Stomach (tissue), 9 donors: Measurements from ENCODE around the gene RPS19. TPM values are rescaled to one million over a fixed set of nuclear protein-coding genes. Genes with fewer than 3 reads are reported as not detected.

Experiments
- DNase-seq, 2 donors: peaks; one replicate each; pipeline versions ENCODE4 v3.0.0 to v3.0.0-alpha.2; 2013 to 2019
- H3K27ac ChIP-seq, 5 donors: fragments of 200-600 bp in 4 of 5; sonication (generic) in 4 of 5; one replicate each; pipeline ENCODE4 v1.5.1; 2013 to 2019; ENCODE audit warnings: mild to moderate bottlenecking in 1 of 5, moderate library complexity in 1 of 5
- H3K27me3 ChIP-seq, 3 donors: fragments of 200-600 bp; sonication (generic); one replicate each; pipeline ENCODE4 v1.5.1; 2017 to 2019; ENCODE audit warnings: mixed run types in 1 of 3
- H3K36me3 ChIP-seq, 4 donors: fragments of 200-600 bp; sonication (generic); 1 replicate in 3 of 4; 2 replicates in 1 of 4; pipeline ENCODE4 v1.5.1; 2016 to 2019
- H3K4me1 ChIP-seq, 4 donors: fragments of 200-600 bp; sonication (generic); one replicate each; pipeline ENCODE4 v1.5.1; 2016 to 2019
- H3K4me3 ChIP-seq, 4 donors: fragments of 200-600 bp; sonication (generic) in 3 of 4; one replicate each; pipeline ENCODE4 v1.5.1; 2016 to 2019; ENCODE audit warnings: mild to moderate bottlenecking in 1 of 4
- H3K9me3 ChIP-seq, 4 donors: fragments of 200-600 bp; sonication (generic); one replicate each; pipeline ENCODE4 v1.5.1; 2016 to 2019
- EP300 ChIP-seq: sonication (generic); formaldehyde crosslinking; IDR thresholded peaks from one replicate; pipeline ENCODE4 v1.6.1; 2017; ENCODE audit warnings: antibody characterized with exemption
- POLR2A ChIP-seq, 4 donors: fragments of 450-650 bp; IDR thresholded peaks; one replicate each; pipeline ENCODE4 v1.6.1; 2016; ENCODE audit warnings: antibody characterized with exemption in 4 of 4, control low read depth in 2 of 4, mild to moderate bottlenecking in 1 of 4, moderate library complexity in 1 of 4
- POLR2AphosphoS5 ChIP-seq, 3 donors: sonication (generic); formaldehyde crosslinking; IDR thresholded peaks; one replicate each; pipeline ENCODE4 v1.6.1; 2016; ENCODE audit warnings: antibody characterized with exemption in 3 of 3
- WGBS, 5 donors: extraction: QIAGEN DNeasy Blood & Tissue Kit in 3 of 5; methylation state at CpG; one replicate each; pipeline versions ENCODE4 v1.1.5 to v1.1.7; 2013 to 2018; 5-methylcytosine and 5-hydroxymethylcytosine counted together
- intact Hi-C: fragments of 100-400 bp; cut with DNase I; formaldehyde crosslinking; loops from one replicate; pipeline ENCODE4 v1.15.1; 2023; ENCODE audit warnings: low total_unique reads
- polyA plus RNA-seq, 3 donors: library from polyadenylated mRNA; stranded (reverse); fragments of 200-250 nt; gene quantifications; one replicate each; pipeline ENCODE4 v1.2.3, GENCODE V29; 2013
- total RNA-seq, 5 donors: library from RNA; depleted of rRNA; stranded (reverse); fragments of >200 nt; gene quantifications; one replicate each; pipeline versions ENCODE4 v1.1.0 to v1.2.3, GENCODE V29; 2014 to 2016
- TF ChIP-seq, protein P1 (sequence below), 7 experiments: fragments of 450-650 bp in 4 of 7; fragments of 200-600 bp in 3 of 7; sonication (generic) in 3 of 7; IDR thresholded peaks; one replicate each; pipeline ENCODE4 v1.5.1; 2016 to 2019; ENCODE audit warnings: antibody characterized with exemption in 7 of 7, control low read depth in 2 of 7, mild to moderate bottlenecking in 1 of 7
- donor health status: healthy with polysubstance abuse.
- donor health status: Bipolar disorder and iron deficiency.
- donor health status: healthy.

RPS19 gene
- total and polyA plus RNA-seq, 8 donors: 394 to 4,242 (median 1,438) TPM

DNA sequence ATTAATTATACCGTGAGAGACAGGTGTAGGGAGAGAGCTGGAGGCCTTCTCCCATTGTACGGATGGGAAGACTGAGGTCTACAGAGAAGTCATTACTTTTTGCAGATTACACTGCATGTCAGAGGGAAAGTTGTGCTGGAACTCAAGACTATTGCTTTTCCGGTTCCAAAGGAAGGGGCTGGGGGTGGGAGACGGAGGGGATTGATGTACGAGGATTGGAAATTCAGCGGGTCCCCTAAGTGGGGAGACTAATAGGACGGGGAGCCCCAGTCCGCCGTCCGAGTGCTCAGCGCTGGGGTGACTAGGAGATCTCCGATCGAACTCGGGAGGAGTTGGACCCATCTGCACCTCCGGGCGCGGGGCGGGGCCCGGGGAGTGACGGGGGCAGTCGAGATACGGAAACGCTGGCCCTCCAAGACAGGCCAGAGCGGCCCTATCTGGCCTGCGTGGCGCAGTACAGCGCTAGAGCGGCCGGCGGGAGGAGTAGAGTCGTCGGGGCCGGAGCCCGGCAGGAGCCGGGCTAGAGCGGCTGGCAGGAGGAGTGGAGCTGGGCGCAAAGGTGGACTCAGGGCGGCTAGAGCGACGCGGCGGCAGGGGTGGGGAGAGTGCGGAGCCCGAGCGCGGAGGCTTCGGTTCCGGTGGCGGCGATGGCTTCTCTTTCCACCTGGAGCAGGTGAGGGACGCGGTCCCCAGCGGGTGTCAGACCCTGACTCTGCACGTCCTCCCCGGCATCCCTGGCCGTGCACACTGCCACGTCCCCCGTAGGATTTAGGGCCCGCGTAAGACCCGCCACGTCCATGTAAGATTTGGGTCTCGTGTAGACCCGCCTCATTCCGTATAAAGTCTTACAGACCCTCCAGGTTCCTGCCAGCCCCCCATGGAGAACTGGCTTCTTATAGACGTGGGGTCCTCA, 24.0 kb downstream of the RPS19 start:
- peak; percentile 97 to 98 for DNase-seq
- intact Hi-C loops: no loop called here
- H3K9me3 ChIP-seq: no peaks in the 10 kb centered on the region
- peak overlapping the region; percentile 74 to 96 (median 78) for H3K4me3 ChIP-seq
- 1 to 2% (median 1%) methylated on average over 61 to 66 of the region's 66 CpGs for WGBS, 5 donors
- peaks cover 33 to 57% (median 50%) of the 10 kb centered on the region in 4 donors for H3K4me1 ChIP-seq
- H3K27me3 ChIP-seq: no peaks in the 10 kb centered on the region
- peak overlapping the region; percentile 83 to 96 (median 90) for H3K27ac ChIP-seq
- peaks cover 12 to 15% (median 14%) of the 10 kb centered on the region in 4 donors for H3K36me3 ChIP-seq
- TF ChIP-seq, protein P1, sequence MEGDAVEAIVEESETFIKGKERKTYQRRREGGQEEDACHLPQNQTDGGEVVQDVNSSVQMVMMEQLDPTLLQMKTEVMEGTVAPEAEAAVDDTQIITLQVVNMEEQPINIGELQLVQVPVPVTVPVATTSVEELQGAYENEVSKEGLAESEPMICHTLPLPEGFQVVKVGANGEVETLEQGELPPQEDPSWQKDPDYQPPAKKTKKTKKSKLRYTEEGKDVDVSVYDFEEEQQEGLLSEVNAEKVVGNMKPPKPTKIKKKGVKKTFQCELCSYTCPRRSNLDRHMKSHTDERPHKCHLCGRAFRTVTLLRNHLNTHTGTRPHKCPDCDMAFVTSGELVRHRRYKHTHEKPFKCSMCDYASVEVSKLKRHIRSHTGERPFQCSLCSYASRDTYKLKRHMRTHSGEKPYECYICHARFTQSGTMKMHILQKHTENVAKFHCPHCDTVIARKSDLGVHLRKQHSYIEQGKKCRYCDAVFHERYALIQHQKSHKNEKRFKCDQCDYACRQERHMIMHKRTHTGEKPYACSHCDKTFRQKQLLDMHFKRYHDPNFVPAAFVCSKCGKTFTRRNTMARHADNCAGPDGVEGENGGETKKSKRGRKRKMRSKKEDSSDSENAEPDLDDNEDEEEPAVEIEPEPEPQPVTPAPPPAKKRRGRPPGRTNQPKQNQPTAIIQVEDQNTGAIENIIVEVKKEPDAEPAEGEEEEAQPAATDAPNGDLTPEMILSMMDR (IDR thresholded peaks at IDR 0.05): peak in 1 of 7 experiments; percentile 30
- TF ChIP-seq POLR2AphosphoS5 (IDR thresholded peaks at IDR 0.05) (peak; percentile 87 to 94 (median 91)), EP300 (no peak), POLR2A (IDR thresholded peaks at IDR 0.05) (peak in 1 of 4 donors; percentile 43)

DNA sequence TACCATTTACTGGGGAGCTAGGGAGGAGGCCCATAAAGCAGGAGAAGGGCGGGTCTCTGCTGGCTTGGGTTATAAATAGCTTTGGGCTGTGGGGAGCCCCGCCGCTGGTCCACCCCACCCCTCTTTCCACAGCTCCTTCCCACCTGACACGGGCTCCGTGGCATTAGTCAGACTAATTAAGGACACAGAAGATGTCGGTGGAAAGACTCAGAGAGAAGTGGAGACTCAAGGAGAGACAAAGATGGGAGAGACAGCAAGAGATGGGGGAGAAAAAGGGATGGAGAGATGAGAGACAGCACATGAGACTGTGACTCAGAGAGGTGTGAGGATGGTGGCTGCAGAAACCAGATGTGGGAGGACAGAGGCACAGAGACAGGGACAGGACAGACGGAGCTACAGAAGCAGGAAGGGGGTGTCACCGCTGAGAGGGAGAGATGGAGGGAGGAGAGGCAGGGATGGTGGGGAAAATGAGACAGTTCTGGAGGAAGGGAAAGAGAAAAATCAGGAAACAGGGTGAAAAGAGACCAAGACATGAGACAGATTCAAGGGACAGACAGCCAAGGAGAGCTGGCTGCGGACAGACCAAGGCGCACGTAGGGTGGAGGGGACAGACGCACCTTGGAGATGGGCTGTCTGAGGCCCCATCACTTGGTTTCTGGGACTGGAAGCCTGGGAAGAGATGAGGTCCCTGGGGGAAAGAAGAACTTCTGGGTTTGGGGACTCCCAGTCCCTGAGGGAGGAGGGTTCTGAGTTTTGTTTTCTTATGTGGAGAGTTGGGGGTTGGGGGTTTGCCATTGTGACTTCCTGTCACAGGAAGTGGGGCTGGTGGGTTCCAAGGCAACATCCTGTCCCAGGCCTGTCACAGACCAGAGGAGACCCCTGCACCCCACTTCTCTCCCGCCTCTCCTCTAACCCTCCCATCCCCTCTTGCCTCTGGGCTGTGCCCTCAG, 27.0 kb downstream of the RPS19 start:
- peak overlapping the region; percentile 8 to 96 (median 52) for H3K4me3 ChIP-seq
- peak overlapping the region; percentile 56 to 80 (median 71) for H3K27ac ChIP-seq
- TF ChIP-seq EP300 (no peak), POLR2A (IDR thresholded peaks at IDR 0.05) (no peak), POLR2AphosphoS5 (IDR thresholded peaks at IDR 0.05) (no peak)
- TF ChIP-seq, protein P1 (IDR thresholded peaks at IDR 0.05): no peak
- WGBS, 5 donors: 42 to 47% (median 45%) methylated on average over 13 of the region's 13 CpGs
- H3K36me3 ChIP-seq: peaks cover 23 to 43% (median 39%) of the 10 kb centered on the region in 4 donors
- DNase-seq: peak in 1 of 2 donors; percentile 66
- no peaks in the 10 kb centered on the region for H3K27me3 ChIP-seq
- H3K4me1 ChIP-seq: peaks cover 33 to 59% (median 49%) of the 10 kb centered on the region in 4 donors
- H3K9me3 ChIP-seq: no peaks in the 10 kb centered on the region
- intact Hi-C loops: no loop called here

DNA sequence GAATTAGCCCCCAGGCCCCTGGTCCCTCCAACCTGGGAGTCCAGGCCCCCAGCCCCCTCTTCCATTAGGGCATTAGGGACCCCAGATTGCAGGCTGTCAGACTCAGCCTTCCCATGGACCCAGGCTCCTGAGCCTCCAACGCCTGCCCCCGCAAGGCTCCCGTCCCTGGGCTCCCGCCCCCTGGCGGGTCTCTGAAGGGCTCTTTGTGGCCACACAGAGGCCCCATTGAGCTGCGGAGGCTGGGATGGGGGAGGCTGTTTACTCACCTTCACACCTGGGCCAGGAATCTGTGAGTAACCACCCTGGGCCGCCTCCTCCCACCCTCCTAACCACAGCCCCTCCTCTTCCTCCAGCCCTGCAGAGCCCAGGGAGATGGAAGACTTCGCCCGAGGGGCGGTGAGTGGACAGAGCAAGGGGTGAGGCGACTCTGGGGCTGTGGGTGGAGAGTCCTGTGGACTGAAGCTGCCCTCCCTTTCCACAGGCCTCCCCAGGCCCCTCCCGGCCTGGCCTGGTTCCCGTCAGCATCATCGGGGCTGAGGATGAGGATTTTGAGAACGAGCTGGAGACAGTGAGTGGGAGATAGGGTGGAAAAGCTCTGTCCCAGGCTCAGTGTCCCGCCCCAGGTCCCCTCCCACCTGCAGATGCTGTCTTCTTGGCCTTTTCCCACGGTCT, 27.8 kb downstream of the RPS19 start:
- peak; percentile 76 to 95 for DNase-seq
- Histone ChIP-seq H3K27me3 (no peaks in the 10 kb centered on the region), H3K4me1 (peaks cover 33 to 51% (median 45%) of the 10 kb centered on the region in 4 donors), H3K27ac (peak overlapping the region; percentile 56 to 80 (median 71)), H3K4me3 (peak overlapping the region; percentile 8 to 96 (median 52)), H3K9me3 (no peaks in the 10 kb centered on the region), H3K36me3 (peaks cover 31 to 51% (median 47%) of the 10 kb centered on the region in 4 donors)
- intact Hi-C loops: no loop called here
- 18 to 35% (median 25%) methylated on average over 17 of the region's 17 CpGs for WGBS, 5 donors
- TF ChIP-seq, protein P1 (IDR thresholded peaks at IDR 0.05): peak in 2 of 7 experiments; percentile 24 to 26
- TF ChIP-seq POLR2A (IDR thresholded peaks at IDR 0.05): no peak
- TF ChIP-seq EP300: no peak
- peak in 2 of 3 donors; percentile 38 to 69 for TF ChIP-seq POLR2AphosphoS5 (IDR thresholded peaks at IDR 0.05)
